HG02884 (cell line): ENCODE results near the gene SLC11A1.

Experiments
- ATAC-seq: cut with Tn5 transposase; IDR thresholded peaks from one replicate; pipeline ENCODE4 v1.9.1; 2021; ENCODE audit warnings: mild to moderate bottlenecking, moderate library complexity; ENCODE audit not compliant: unreplicated experiment

SLC11A1 gene

GRCh38 chr2:218403810-218404209, 21.7 kb downstream of the SLC11A1 start:
- ATAC-seq, result no peak

GRCh38 chr2:218404351-218405085, 22.4 kb downstream of the SLC11A1 start:
- ATAC-seq, result no peak

DNA sequence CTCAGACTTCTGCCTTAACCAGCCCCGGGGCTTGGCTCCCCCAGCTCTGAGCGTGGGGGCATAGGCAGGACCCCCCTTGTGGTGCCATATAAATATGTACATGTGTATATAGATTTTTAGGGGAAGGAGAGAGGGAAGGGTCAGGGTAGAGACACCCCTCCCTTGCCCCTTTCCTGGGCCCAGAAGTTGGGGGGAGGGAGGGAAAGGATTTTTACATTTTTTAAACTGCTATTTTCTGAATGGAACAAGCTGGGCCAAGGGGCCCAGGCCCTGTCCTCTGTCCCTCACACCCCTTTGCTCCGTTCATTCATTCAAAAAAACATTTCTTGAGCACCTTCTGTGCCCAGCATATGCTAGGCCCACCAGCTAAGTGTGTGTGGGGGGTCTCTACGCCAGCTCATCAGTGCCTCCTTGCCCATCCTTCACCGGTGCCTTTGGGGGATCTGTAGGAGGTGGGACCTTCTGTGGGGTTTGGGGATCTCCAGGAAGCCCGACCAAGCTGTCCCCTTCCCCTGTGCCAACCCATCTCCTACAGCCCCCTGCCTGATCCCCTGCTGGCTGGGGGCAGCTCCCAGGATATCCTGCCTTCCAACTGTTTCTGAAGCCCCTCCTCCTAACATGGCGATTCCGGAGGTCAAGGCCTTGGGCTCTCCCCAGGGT, 23.1 kb downstream of the SLC11A1 start:
- no peak for ATAC-seq

DNA sequence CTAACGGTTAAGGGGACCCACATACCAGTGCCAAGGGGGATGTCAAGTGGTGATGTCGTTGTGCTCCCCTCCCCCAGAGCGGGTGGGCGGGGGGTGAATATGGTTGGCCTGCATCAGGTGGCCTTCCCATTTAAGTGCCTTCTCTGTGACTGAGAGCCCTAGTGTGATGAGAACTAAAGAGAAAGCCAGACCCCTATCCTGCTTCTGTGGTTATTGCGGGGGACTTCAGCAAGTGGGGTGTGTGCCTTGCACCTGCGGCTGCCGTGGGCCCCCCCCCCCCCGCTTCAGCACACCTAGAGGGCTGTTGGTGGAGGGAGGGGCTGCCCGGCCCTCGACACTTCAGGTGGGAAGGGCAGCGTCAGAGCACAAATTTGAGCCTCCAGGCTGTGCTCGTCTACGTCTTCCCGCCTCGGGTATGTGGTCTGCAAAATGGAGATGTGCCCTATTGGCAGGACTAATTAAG, 23.7 kb downstream of the SLC11A1 start:
- peak; percentile 6 for ATAC-seq

GRCh38 chr2:218406209-218406948, 24.3 kb downstream of the SLC11A1 start:
- peak; percentile 82 for ATAC-seq

- no peak for ATAC-seq
Observed at GRCh38 chr2:218406949-218407618, 25.0 kb downstream of the SLC11A1 start.

GRCh38 chr2:218407717-218408116, 25.6 kb downstream of the SLC11A1 start:
- no peak for ATAC-seq

DNA sequence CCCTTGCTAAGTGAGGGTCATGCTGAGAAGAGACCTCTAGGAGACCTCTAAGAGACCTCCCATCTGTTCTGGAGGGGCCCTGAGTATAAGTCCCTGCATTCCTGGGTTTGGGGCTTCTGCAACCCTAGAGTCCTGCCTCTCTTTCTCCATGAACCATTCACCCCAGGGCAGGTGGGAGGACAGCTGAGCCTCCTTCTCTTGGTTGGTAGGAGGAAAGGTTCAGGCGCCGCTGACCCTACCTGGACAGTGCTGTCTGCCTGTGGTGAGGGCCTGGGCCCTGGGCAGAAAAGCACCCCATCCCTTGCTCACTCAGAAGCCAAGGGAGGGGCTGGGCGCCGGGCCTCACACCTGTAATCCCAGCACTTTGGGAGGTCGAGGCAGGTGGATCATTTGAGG, 36.2 kb downstream of the SLC11A1 start:
- ATAC-seq, result no peak

GRCh38 chr2:218418717-218419458, 36.8 kb downstream of the SLC11A1 start, which contains the start of gene VIL1:
VIL1 (plus strand) TSS chr2:218419123; CDS start chr2:218423779, 4,656 bp downstream.
- ATAC-seq, result no peak

DNA sequence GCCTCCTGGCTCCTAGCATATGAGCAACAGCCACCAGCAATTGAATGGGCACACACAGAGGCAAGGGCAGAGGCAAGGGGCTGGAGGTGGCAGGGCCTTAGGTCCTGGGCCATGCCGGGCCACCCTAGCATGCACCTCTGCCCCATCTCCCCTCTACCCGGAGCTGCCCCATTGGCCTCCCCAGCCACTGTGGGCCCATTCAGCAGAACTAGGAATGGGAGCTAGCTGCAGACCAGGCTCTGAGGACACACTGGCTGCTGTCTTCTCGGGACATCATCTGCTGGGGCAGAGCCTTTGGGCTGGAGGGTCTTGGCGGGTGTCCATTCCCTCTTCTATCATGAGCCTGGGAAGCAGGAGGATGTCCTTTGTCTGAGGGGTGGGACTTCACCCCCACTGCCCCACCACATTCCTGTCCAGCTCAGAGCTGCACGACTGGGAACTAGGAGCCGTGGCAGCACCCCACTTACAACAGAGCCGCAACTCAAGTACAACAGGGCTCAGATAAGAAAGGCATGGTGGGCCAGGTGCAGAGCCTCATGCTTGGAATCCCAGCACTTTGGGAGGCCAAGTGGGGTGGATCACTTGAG, 37.6 kb downstream of the SLC11A1 start:
- ATAC-seq, result no peak

- ATAC-seq, result no peak
Observed at GRCh38 chr2:218421027-218421426, 39.0 kb downstream of the SLC11A1 start.

- ATAC-seq, result no peak
Observed at GRCh38 chr2:218422403-218423086, 40.5 kb downstream of the SLC11A1 start.

DNA sequence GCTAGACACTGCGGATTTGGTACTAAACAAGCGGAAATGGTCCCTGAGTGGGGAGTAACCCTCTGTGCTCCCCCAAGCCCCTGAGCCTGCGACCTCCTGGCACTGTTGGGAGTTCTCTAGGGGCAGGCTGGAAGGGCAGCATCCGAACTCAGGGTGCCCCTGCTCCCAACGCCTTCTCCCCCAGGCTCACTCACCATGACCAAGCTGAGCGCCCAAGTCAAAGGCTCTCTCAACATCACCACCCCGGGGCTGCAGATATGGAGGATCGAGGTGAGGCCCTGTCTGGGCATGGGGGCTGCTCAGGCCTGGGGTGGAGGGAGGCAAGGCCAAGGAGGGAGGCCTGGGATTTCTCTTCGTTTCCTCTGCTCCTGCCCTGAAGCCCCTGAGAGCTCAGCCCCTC, 41.5 kb downstream of the SLC11A1 start:
- ATAC-seq, result no peak

- ATAC-seq, result no peak
Observed at GRCh38 chr2:218425531-218425930, 43.5 kb downstream of the SLC11A1 start.

- ATAC-seq, result no peak
Observed at GRCh38 chr2:218427741-218428140, 45.7 kb downstream of the SLC11A1 start.

DNA sequence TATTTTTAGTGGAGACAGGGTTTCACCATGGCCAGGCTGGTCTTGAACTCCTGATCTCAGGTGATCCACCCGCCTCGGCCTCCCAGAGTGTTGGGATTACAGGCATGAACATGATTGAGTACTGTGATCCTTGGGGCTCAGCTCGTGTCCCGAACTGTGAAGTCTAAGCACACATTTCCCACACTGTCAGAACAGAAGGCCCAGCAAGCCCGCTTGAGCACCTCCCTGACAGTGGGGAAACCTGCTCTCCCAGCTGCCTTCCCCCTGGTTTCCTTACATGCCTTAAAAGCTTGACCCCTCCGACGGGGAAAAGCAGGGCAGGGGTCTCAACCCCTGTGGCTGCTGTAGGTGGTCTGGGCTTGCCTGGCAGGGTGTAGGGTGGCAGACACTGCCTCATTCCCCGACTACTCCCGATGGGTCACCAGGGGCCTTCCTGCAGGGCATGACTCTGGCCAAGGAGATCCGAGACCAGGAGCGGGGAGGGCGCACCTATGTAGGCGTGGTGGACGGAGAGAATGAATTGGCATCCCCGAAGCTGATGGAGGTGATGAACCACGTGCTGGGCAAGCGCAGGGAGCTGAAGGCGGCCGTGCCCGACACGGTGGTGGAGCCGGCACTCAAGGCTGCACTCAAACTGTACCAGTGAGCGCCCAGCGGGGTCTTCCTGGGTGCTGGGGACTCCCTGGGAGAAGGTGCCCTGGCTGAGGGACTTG, 46.9 kb downstream of the SLC11A1 start:
- ATAC-seq, result no peak

DNA sequence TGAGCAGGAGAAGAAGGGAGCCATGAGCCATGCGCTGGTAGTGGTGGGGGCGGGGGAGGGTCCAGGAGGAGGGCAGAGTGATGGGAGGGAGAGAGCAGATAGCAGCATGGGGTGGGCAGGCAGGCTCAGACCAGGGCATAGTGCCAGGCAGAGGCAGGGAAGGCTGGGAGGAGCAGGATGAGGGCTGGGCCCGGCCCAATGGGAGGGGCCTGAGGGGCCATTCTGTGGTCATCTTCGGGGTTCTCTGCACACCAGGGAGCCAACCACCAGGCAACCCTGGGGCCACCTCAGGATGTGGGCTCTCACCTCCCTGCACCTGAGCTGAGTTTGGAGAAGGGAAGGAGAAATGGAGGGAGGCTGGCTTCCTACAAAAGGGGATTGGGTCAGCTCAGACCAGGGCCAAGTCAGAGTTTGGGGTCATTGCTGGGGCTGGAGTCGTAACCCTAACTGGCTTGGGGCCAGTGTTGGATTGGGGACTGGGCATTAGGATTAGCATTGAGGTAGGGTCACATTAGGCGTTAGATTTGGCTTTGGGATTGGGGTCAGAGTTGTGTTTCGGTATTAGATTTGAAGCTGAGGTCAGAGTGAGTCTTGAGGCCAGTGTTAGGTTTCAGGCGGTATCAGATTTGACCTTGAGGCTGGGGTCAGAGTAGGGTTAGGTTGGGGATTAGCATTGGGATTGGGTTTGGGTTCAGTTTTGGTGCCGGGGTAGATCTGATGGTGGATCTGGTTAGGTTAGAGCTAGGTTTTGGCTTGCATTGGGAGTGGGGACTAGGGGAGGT, 48.0 kb downstream of the SLC11A1 start:
- no peak for ATAC-seq

DNA sequence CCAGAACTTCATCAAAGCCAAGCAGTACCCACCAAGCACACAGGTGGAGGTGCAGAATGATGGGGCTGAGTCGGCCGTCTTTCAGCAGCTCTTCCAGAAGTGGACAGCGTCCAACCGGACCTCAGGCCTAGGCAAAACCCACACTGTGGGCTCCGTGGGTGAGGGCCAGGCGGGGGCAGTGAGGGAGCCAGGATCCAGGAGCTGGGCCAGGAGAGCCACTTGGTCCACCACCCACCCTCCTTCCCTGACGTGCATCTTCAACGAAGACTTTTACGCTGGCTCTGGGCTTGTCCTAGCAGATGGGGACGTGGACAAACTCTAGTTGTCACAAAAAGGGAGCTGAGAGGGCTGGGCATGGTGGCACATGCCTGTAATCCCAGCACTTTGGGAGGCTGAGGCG, 48.6 kb downstream of the SLC11A1 start:
- no peak for ATAC-seq
